Adrenal gland (tissue), 12 donors: ENCODE data around the gene TGM4. TPM values are rescaled to one million over a fixed set of nuclear protein-coding genes. Genes with fewer than 3 reads are reported as not detected.

Source experiments
- DNase-seq, 7 donors: peaks; one replicate each; pipeline ENCODE4 v3.0.0-alpha.2; 2019 to 2020
- H3K27ac ChIP-seq, 5 donors: fragments of 200-600 bp; sonication (generic) in 4 of 5; 1 replicate in 3 of 5; 2 replicates in 2 of 5; pipeline versions ENCODE4 v1.5.1 to v1.8.0; 2016 to 2020; ENCODE audit warnings: mild to moderate bottlenecking in 1 of 5
- H3K27me3 ChIP-seq: fragments of 200-600 bp; 2 replicates; pipeline ENCODE4 v1.8.0; 2021
- H3K36me3 ChIP-seq, 2 donors: fragments of 200-600 bp; replicated peaks in 1 of 2; 1 replicate in 1 of 2; 2 replicates in 1 of 2; pipeline versions ENCODE4 v1.5.1 to v1.8.0; 2018 to 2022
- H3K4me1 ChIP-seq, 2 donors: fragments of 200-600 bp; replicated peaks in 1 of 2; 1 replicate in 1 of 2; 2 replicates in 1 of 2; pipeline versions ENCODE4 v1.5.1 to v1.8.0; 2018 to 2021
- H3K4me3 ChIP-seq, 4 donors: fragments of 200-600 bp; sonication (generic) in 3 of 4; one replicate each; pipeline ENCODE4 v1.5.1; 2016 to 2018
- H3K9me3 ChIP-seq, 3 donors: fragments of 200-600 bp; sonication (generic) in 1 of 3; replicated peaks in 1 of 3; 1 replicate in 2 of 3; 2 replicates in 1 of 3; pipeline versions ENCODE4 v1.5.1 to v1.8.0; 2016 to 2021
- CTCF ChIP-seq, 6 experiments: fragments of 450-650 bp in 4 of 6; fragments of 200-600 bp in 2 of 6; sonication (generic) in 1 of 6; IDR thresholded peaks; 1 replicate in 5 of 6; 2 replicates in 1 of 6; pipeline versions ENCODE4 v1.5.1 to v1.8.0; 2016 to 2021; ENCODE audit warnings: antibody characterized with exemption in 6 of 6, mild to moderate bottlenecking in 2 of 6, moderate library complexity in 1 of 6
- POLR2A ChIP-seq, 2 donors: fragments of 450-650 bp; IDR thresholded peaks; one replicate each; pipeline ENCODE4 v1.6.1; 2017; ENCODE audit warnings: antibody characterized with exemption in 2 of 2, mild to moderate bottlenecking in 2 of 2, moderate library complexity in 1 of 2
- WGBS, 4 donors: extraction: QIAGEN DNeasy Blood & Tissue Kit in 2 of 4; methylation state at CpG; one replicate each; pipeline versions ENCODE4 v1.1.5 to v1.1.7; 2013 to 2017; 5-methylcytosine and 5-hydroxymethylcytosine counted together
- intact Hi-C, 2 donors: fragments of 100-400 bp; cut with DNase I; formaldehyde crosslinking; loops; one replicate each; pipeline versions ENCODE4 v1.14.1 to v1.15.0; 2022 to 2023
- polyA plus RNA-seq, 3 donors: library from polyadenylated mRNA; stranded (reverse); fragments of 200-250 nt in 2 of 3; fragments of 350-450 nt in 1 of 3; fragmentation: Illumina TruSeq in 1 of 3; extraction: RNeasy Lipid Tissue Mini Kit (QIAGEN cat#74804) in 1 of 3; gene quantifications; one replicate each; pipeline ENCODE4 v1.2.3, GENCODE V29; 2013 to 2014
- total RNA-seq, 9 donors: library from RNA; depleted of rRNA in 4 of 9; stranded (reverse); fragments of >200 nt in 4 of 9; fragments of 120-200 nt in 1 of 9; fragmentation: NEBNext Ultra II Directional in 1 of 9; extraction: Animal tissue kit (Norgen Biotek cat#: 25700) in 1 of 9; gene quantifications; one replicate each; pipeline versions ENCODE4 v1.1.0 to v1.2.4, GENCODE V29; 2013 to 2023
- donor health status: healthy with polysubstance abuse.
- donor health status: Bipolar disorder and iron deficiency.
- donor health status: DM: yes; HTN: yes; CAD: no.
- donor health status: DM: no; HTN: no; CAD: no.
- donor health status: DM: no; HTN: no; CAD: no.
- donor health status: DM: yes; HTN: yes; CAD: no.

Gene TGM4
- total and polyA plus RNA-seq, 12 donors = 0.10 to 2.2 (median 0.22) TPM; not detected in 5

- intact Hi-C loops = no loop called here
- TF ChIP-seq POLR2A (IDR thresholded peaks at IDR 0.05) (no peak), CTCF (IDR thresholded peaks at IDR 0.05) (no peak)
- H3K27me3 ChIP-seq = no peaks in the 10 kb centered on the region
- no peaks in the 10 kb centered on the region for H3K9me3 ChIP-seq
- no peak overlapping the region for H3K27ac ChIP-seq
- H3K4me1 ChIP-seq = peaks cover 0 to 14% of the 10 kb centered on the region in 2 donors
- peaks cover 0 to 44% of the 10 kb centered on the region in 2 donors for H3K36me3 ChIP-seq
- DNase-seq = no peak
- 83 to 96% (median 92%) methylated on average over 7 of the region's 7 CpGs for WGBS, 4 donors
- H3K4me3 ChIP-seq = no peak overlapping the region
These were observed 52.5 kb downstream of the TGM4 start for GRCh38 chr3:44926921-44927320.

- Histone ChIP-seq H3K4me1 (peaks cover 0 to 14% of the 10 kb centered on the region in 2 donors), H3K27me3 (no peaks in the 10 kb centered on the region), H3K9me3 (no peaks in the 10 kb centered on the region), H3K27ac (no peak overlapping the region), H3K4me3 (no peak overlapping the region), H3K36me3 (peaks cover 0 to 48% of the 10 kb centered on the region in 2 donors)
- DNase-seq = no peak
- TF ChIP-seq CTCF (IDR thresholded peaks at IDR 0.05) (no peak), POLR2A (IDR thresholded peaks at IDR 0.05) (no peak)
- WGBS, 4 donors = 88 to 96% (median 90%) methylated on average over 4 to 7 of the region's 7 CpGs
- intact Hi-C loops = no loop called here
These were observed 53.0 kb downstream of the TGM4 start for GRCh38 chr3:44927371-44927770.

GRCh38 chr3:44929782-44930181 is 55.4 kb downstream of the TGM4 start:
- peaks cover 0 to 58% of the 10 kb centered on the region in 2 donors for H3K36me3 ChIP-seq
- TF ChIP-seq POLR2A (IDR thresholded peaks at IDR 0.05) = no peak
- no peak for TF ChIP-seq CTCF (IDR thresholded peaks at IDR 0.05)
- intact Hi-C loops = no loop called here
- H3K27ac ChIP-seq = peak overlapping the region in 2 of 5 donors; percentile 2 to 16
- DNase-seq = peak in 3 of 7 donors; percentile 30 to 33 (median 32)
- H3K4me3 ChIP-seq = no peak overlapping the region
- 44 to 57% (median 51%) methylated on average over 4 to 5 of the region's 5 CpGs for WGBS, 4 donors
- no peaks in the 10 kb centered on the region for H3K27me3 ChIP-seq
- H3K9me3 ChIP-seq = no peaks in the 10 kb centered on the region
- H3K4me1 ChIP-seq = peaks cover 0 to 2% of the 10 kb centered on the region in 2 donors

- Histone ChIP-seq H3K9me3 (no peaks in the 10 kb centered on the region), H3K27ac (no peak overlapping the region), H3K4me3 (no peak overlapping the region), H3K36me3 (peaks cover 0 to 57% of the 10 kb centered on the region in 2 donors), H3K27me3 (no peaks in the 10 kb centered on the region), H3K4me1 (no peaks in the 10 kb centered on the region)
- intact Hi-C loops = no loop called here
- no peak for DNase-seq
- TF ChIP-seq CTCF (IDR thresholded peaks at IDR 0.05) (no peak), POLR2A (IDR thresholded peaks at IDR 0.05) (no peak)
- 89 to 100% (median 97%) methylated on average over 1 to 2 of the region's 2 CpGs for WGBS, 4 donors
These were observed 56.5 kb downstream of the TGM4 start for GRCh38 chr3:44930911-44931310.
